Suprapubic skin (tissue), 4 donors: ENCODE results near the gene REV3L. TPM values are rescaled to one million over a fixed set of nuclear protein-coding genes. Genes with fewer than 3 reads are reported as not detected.
"Not testable (repeated sequence)": the region's sequence is repeated elsewhere in the genome, so short reads cannot be mapped to it uniquely, and the experiment has no call there.

ENCODE experiments used
- DNase-seq, 2 donors: peaks; one replicate each; pipeline ENCODE4 v3.0.0-alpha.2; 2019; ENCODE audit warnings: low spot score in 2 of 2
- H3K27ac ChIP-seq: fragments of 200-600 bp; sonication (generic); one replicate; pipeline ENCODE4 v1.5.1; 2019
- H3K27me3 ChIP-seq: fragments of 200-600 bp; sonication (generic); one replicate; pipeline ENCODE4 v1.5.1; 2019
- H3K36me3 ChIP-seq: fragments of 200-600 bp; sonication (generic); one replicate; pipeline ENCODE4 v1.5.1; 2019
- H3K4me1 ChIP-seq: fragments of 200-600 bp; sonication (generic); one replicate; pipeline ENCODE4 v1.5.1; 2019
- H3K4me3 ChIP-seq: fragments of 200-600 bp; sonication (generic); one replicate; pipeline ENCODE4 v1.5.1; 2019; ENCODE audit warnings: mild to moderate bottlenecking
- H3K9me3 ChIP-seq: fragments of 200-600 bp; sonication (generic); one replicate; pipeline ENCODE4 v1.5.1; 2019
- EP300 ChIP-seq: sonication (generic); formaldehyde crosslinking; IDR thresholded peaks from one replicate; pipeline ENCODE4 v1.6.1; 2017; ENCODE audit warnings: antibody characterized with exemption
- POLR2A ChIP-seq, 2 donors: fragments of 450-650 bp; IDR thresholded peaks; one replicate each; pipeline ENCODE4 v1.6.1; 2017; ENCODE audit warnings: antibody characterized with exemption in 2 of 2, mild to moderate bottlenecking in 2 of 2, moderate library complexity in 2 of 2
- POLR2AphosphoS5 ChIP-seq, 3 donors: sonication (generic); formaldehyde crosslinking; IDR thresholded peaks; one replicate each; pipeline ENCODE4 v1.6.1; 2017; ENCODE audit warnings: antibody characterized with exemption in 3 of 3
- WGBS: methylation state at CpG from one replicate; pipeline ENCODE4 v1.1.5; 2018; 5-methylcytosine and 5-hydroxymethylcytosine counted together
- total RNA-seq, 4 donors: library from RNA; depleted of rRNA; stranded (reverse); fragments of >200 nt; gene quantifications; one replicate each; pipeline ENCODE4 v1.1.0, GENCODE V29; 2016
- TF ChIP-seq, protein P1 (sequence below), 2 donors: fragments of 200-600 bp in 1 of 2; fragments of 450-650 bp in 1 of 2; sonication (generic) in 1 of 2; IDR thresholded peaks; one replicate each; pipeline ENCODE4 v1.5.1; 2016 to 2019; ENCODE audit warnings: antibody characterized with exemption in 2 of 2, mild to moderate bottlenecking in 1 of 2, moderate library complexity in 1 of 2

The REV3L gene
- total RNA-seq, 4 donors from 2014 or later: 15.7 to 47.5 (median 21.5) TPM

DNA sequence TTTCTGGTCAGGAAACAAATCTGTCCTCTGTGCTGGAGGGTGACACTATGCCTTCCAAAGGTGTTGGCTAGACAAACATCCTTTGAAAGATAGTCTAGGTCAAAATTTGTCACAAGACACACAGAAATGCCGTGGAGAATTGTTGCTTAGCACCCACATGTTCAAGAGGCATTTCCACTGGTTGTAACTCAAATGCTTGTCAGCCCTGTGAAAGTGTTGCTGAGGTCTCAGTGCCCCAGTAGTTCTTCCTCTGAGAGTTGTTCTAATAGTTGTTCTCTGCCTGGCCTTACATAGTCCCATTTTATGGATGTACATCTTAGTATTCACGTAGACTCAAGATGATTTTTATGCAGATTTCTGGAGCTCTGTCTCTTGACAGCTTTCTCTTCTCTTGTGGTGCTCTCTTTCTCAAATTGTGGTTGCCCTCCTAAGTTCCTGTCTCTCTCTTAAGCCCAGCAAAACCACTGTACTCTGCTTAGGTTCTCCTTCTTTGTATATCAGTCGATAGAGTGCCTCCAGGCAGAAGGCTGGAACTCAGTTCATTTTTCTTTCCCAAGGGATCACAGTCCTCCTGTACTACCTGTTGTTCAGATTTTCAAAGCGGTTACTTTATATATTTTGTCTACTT, 39.5 kb upstream of the REV3L start:
- WGBS: 74% methylated on average over 4 of the region's 4 CpGs
- Histone ChIP-seq H3K4me1 (peaks cover 4% of the 10 kb centered on the region), H3K9me3 (no peaks in the 10 kb centered on the region), H3K36me3 (no peaks in the 10 kb centered on the region), H3K4me3 (no peak overlapping the region), H3K27ac (peak overlapping the region; percentile 5), H3K27me3 (no peaks in the 10 kb centered on the region)
- DNase-seq: no peak
- no peak for TF ChIP-seq POLR2A (IDR thresholded peaks at IDR 0.05)
- TF ChIP-seq, protein P1, sequence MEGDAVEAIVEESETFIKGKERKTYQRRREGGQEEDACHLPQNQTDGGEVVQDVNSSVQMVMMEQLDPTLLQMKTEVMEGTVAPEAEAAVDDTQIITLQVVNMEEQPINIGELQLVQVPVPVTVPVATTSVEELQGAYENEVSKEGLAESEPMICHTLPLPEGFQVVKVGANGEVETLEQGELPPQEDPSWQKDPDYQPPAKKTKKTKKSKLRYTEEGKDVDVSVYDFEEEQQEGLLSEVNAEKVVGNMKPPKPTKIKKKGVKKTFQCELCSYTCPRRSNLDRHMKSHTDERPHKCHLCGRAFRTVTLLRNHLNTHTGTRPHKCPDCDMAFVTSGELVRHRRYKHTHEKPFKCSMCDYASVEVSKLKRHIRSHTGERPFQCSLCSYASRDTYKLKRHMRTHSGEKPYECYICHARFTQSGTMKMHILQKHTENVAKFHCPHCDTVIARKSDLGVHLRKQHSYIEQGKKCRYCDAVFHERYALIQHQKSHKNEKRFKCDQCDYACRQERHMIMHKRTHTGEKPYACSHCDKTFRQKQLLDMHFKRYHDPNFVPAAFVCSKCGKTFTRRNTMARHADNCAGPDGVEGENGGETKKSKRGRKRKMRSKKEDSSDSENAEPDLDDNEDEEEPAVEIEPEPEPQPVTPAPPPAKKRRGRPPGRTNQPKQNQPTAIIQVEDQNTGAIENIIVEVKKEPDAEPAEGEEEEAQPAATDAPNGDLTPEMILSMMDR (IDR thresholded peaks at IDR 0.05): no peak
- no peak for TF ChIP-seq EP300
- no peak for TF ChIP-seq POLR2AphosphoS5 (IDR thresholded peaks at IDR 0.05)

DNA sequence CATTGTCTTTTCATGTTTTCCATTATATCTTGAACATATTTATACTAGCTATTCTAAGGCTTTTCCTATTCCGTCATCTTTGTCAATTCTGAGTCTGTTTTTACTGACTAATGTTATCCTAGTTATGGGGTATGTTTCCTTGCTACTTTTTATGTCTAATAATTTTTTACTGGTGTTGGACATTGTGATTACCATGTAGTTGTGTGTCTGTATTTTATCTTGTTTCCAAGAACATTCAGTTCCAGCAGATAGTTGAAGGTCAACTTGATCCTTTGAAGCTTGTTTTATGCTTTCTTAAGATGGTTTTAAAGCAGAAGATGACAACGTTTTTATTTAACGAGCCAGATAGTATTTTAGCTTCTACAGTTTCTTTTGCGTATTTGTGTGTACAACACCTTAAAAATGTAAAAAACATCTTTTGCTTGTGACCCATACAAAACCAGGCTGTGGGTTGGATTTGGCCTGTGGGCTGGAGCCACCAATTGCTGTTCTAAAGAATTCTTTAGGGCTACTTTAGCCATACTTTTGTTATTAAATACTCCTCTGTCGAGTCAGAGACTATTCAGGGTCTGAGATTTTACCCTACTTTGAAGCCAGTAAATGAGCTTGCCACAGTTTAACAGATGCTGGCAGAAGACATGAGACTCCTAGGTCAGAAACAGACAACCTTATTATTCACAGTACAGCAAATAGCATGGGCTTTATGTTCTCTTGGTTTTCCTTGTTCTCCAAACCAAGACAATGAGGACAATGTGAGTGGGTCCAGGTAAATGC, 38.7 kb upstream of the REV3L start:
- Histone ChIP-seq H3K36me3 (no peaks in the 10 kb centered on the region), H3K27me3 (no peaks in the 10 kb centered on the region), H3K4me3 (no peak overlapping the region), H3K4me1 (peaks cover 4% of the 10 kb centered on the region), H3K27ac (peak overlapping the region; percentile 5), H3K9me3 (no peaks in the 10 kb centered on the region)
- WGBS: 93% methylated on average over 5 of the region's 5 CpGs
- DNase-seq: no peak
- TF ChIP-seq POLR2A (IDR thresholded peaks at IDR 0.05): no peak
- TF ChIP-seq EP300: no peak
- TF ChIP-seq POLR2AphosphoS5 (IDR thresholded peaks at IDR 0.05): no peak
- TF ChIP-seq, protein P1 (IDR thresholded peaks at IDR 0.05): no peak

DNA sequence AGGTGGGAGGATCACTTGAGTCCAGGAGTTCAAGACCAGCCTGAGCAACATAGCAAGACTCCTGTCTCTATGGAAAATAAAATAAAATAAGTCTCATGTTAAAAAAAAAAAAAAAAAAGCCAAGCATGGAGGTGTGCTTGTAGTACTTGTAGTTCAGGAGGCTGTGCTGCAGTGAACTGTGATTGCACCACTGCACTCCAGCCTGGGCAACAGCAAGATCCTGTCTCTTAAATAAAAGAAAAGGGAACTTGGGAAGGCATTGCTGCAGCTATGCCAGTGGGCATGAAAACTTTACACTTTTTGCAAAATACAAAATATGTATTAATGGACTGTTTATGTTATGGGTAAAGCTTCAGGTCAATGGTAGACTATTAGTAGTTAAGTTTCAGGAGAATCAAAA, 37.5 kb upstream of the REV3L start:
- DNase-seq: no peak
- peaks cover 4% of the 10 kb centered on the region for H3K4me1 ChIP-seq
- H3K27me3 ChIP-seq: no peaks in the 10 kb centered on the region
- no peaks in the 10 kb centered on the region for H3K36me3 ChIP-seq
- no peak overlapping the region for H3K27ac ChIP-seq
- TF ChIP-seq POLR2AphosphoS5 (IDR thresholded peaks at IDR 0.05) (no peak), EP300 (no peak), POLR2A (IDR thresholded peaks at IDR 0.05) (no peak)
- TF ChIP-seq, protein P1 (IDR thresholded peaks at IDR 0.05): no peak
- H3K9me3 ChIP-seq: no peaks in the 10 kb centered on the region
- H3K4me3 ChIP-seq: no peak overlapping the region

DNA sequence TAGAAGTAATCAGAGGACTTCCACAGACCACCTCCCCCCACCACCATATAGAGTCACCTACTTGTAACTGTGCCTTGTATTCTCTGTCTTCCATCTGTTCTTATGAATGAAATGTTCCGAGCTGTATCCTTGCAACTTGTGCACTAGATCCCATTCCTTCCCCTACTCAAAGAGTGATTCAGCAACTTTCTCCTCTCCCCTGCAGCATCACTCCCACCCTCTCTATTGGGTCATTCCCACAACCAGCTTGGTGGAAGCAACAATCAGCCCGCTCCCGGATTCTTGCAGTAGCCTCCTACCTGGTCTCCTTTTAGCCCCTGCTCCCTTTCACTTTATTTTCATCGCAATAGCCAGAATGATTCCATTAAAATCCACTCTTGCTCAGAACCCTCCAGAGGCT, 34.9 kb upstream of the REV3L start:
- 92% methylated on average over 4 of the region's 4 CpGs for WGBS
- TF ChIP-seq POLR2AphosphoS5 (IDR thresholded peaks at IDR 0.05) (no peak), POLR2A (IDR thresholded peaks at IDR 0.05) (no peak), EP300 (no peak)
- TF ChIP-seq, protein P1 (IDR thresholded peaks at IDR 0.05): no peak
- no peak overlapping the region for H3K27ac ChIP-seq
- no peak for DNase-seq
- no peaks in the 10 kb centered on the region for H3K27me3 ChIP-seq
- H3K9me3 ChIP-seq: no peaks in the 10 kb centered on the region
- no peaks in the 10 kb centered on the region for H3K36me3 ChIP-seq
- H3K4me3 ChIP-seq: no peak overlapping the region
- H3K4me1 ChIP-seq: no peaks in the 10 kb centered on the region

DNA sequence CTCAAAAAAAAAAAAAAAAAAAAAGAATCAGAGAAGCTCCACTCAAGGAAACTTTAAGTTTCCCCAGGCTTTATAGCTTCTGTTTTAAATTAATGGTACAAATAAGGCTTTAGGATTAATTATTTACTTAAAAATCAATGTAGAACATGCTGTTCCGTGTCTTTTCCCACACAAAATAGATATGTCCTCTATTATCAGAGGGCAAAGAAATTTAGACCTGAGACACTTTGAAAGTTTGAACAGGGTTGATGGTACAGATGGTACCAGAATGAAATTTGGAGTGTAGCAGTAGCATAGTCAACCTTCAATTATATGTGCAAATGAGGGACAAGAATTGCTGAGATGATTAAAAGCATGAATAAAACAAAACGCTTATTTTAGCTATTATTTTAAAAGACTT, 32.2 kb upstream of the REV3L start:
- H3K9me3 ChIP-seq: no peaks in the 10 kb centered on the region
- no peaks in the 10 kb centered on the region for H3K36me3 ChIP-seq
- H3K4me1 ChIP-seq: no peaks in the 10 kb centered on the region
- no peak for DNase-seq
- H3K27ac ChIP-seq: no peak overlapping the region
- H3K4me3 ChIP-seq: no peak overlapping the region
- WGBS: 94% methylated on average over 2 of the region's 2 CpGs
- no peaks in the 10 kb centered on the region for H3K27me3 ChIP-seq
- TF ChIP-seq POLR2AphosphoS5 (IDR thresholded peaks at IDR 0.05) (no peak), EP300 (no peak), POLR2A (IDR thresholded peaks at IDR 0.05) (no peak)
- TF ChIP-seq, protein P1 (IDR thresholded peaks at IDR 0.05): no peak

DNA sequence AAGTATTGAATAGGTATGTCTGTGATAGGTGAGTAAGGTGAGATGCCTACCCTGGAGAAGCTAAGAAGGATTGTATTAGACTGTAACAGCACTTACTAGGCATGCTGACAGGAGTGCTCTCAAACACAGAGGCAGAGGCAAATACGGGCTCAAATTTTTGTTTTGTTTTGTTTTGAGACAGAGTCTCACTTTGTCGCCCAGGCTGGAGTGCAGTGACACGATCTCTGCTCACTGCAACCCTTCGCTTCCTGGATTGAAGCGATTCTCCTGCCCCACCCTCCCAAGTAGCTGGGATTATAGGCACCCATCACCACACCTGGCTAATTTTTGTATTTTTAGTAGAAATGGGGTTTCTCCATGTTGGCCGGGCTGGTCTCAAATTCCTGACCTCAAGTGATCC, 31.5 kb upstream of the REV3L start:
- H3K4me3 ChIP-seq, H3K27ac ChIP-seq, H3K36me3 ChIP-seq, DNase-seq, H3K9me3 ChIP-seq, H3K4me1 ChIP-seq, H3K27me3 ChIP-seq: not testable (repeated sequence)
- WGBS: 86% methylated on average over 6 of the region's 6 CpGs

DNA sequence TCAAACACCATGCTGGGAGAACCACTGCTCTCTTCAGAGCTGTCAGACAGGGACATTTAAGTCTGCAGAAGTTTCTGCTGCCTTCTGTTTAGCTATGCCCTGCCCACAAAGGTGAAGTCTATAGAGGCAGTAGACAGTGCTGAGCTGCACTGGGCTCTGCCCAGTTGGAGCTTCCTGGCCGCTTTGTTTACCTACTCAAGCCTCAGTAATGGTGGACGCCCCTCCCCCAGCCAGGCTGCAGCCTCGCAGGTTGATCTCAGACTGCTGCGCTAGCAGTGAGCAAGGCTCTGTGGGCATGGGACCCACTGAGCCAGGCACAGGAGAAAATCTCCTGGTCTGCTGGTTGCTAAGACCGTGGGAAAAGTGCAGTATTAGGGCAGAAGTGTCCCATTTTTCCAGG, 24.2 kb upstream of the REV3L start:
- not testable (repeated sequence) for H3K9me3 ChIP-seq, H3K36me3 ChIP-seq, H3K27me3 ChIP-seq, H3K4me3 ChIP-seq, H3K4me1 ChIP-seq, DNase-seq, H3K27ac ChIP-seq
- 86% methylated on average over 4 of the region's 5 CpGs for WGBS

DNA sequence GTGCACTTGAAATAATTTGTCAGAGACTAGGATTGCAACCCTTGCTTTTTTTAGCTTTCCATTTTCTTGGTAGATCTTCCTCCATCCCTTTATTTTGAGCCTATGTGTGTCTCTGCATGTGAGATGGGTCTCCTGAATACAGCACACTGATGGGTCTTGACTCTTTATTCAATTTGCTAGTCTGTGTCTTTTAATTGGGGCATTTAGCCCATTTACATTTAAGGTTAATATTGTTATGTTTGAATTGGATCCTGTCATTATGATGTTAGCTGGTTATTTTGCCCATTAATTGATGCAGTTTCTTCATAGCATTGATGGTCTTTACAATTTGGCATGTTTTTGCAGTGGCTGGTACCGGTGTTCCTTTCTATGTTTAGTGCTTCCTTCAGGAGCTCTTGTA, 22.5 kb upstream of the REV3L start:
- WGBS: 100% methylated on average over 1 of the region's 1 CpG

More for the DNA sequence above, 22.5 kb upstream of the REV3L start:
- H3K4me1 ChIP-seq, DNase-seq, H3K27ac ChIP-seq, H3K9me3 ChIP-seq, H3K36me3 ChIP-seq, H3K4me3 ChIP-seq, H3K27me3 ChIP-seq: not testable (repeated sequence)
